ENCODE results near the gene UBE2E2. TPM values are rescaled to one million over a fixed set of nuclear protein-coding genes. Genes with fewer than 3 reads are reported as not detected.

UBE2E2 gene
- total RNA-seq, 3 donors from 2014 or later (not counting 1 experiment from before 2014, with no cell fraction given) = 4.8 to 6.1 (median 5.3) TPM

DNA sequence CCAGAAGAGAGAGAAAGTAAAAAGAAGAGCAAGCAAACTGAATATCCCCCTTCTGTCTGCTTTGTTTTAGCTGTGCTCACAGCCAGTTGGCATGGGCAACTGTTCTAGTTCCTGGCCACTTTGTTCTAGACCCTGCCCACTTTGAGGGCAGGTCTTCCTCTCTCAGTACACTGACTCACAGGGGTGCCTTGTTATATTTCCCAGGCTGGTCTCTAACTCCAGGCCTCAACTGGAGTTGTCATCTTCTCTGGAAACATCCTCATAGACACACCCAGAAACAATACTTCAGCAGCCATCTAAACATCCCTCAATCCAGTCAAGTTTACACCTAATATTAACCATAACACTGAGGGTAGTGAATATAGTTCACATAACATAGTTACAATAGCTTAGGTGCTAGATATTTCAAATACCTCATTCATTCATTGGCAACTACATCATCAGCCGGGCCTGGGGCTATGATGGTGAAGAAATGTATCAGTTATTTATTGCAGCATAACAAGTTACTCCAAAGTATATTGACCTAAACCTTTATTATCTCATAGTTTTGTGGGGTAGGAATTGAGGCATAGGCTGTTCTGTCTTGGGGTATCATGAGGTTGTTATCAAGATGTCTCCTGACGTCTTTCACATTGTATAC is 106.0 kb downstream of the UBE2E2 start:
- no peaks in the 10 kb centered on the region for H3K36me3 Mint-ChIP-seq
- intact Hi-C loops (cut with micrococcal nuclease) = no loop called here
- DNase-seq (no peak), ATAC-seq (peak in 1 of 3 donors; percentile 14)
- Histone ChIP-seq H3K4me1 (ENCODE audit: control insufficient read depth, insufficient read depth, low read length) (no peaks in the 10 kb centered on the region), H3K27ac (ENCODE audit: low read length) (no peak overlapping the region), H3K27me3 (ENCODE audit: control insufficient read depth, insufficient read depth, low read length) (no peaks in the 10 kb centered on the region), H3K4me3 (ENCODE audit: low read length) (no peak overlapping the region), H3K36me3 (ENCODE audit: control insufficient read depth, insufficient read depth, low read length) (no peaks in the 10 kb centered on the region), H3K9me3 (ENCODE audit: control insufficient read depth, insufficient read depth, low read length) (no peaks in the 10 kb centered on the region)
- H3K4me1 Mint-ChIP-seq = no peaks in the 10 kb centered on the region
- TF ChIP-seq, protein P1, sequence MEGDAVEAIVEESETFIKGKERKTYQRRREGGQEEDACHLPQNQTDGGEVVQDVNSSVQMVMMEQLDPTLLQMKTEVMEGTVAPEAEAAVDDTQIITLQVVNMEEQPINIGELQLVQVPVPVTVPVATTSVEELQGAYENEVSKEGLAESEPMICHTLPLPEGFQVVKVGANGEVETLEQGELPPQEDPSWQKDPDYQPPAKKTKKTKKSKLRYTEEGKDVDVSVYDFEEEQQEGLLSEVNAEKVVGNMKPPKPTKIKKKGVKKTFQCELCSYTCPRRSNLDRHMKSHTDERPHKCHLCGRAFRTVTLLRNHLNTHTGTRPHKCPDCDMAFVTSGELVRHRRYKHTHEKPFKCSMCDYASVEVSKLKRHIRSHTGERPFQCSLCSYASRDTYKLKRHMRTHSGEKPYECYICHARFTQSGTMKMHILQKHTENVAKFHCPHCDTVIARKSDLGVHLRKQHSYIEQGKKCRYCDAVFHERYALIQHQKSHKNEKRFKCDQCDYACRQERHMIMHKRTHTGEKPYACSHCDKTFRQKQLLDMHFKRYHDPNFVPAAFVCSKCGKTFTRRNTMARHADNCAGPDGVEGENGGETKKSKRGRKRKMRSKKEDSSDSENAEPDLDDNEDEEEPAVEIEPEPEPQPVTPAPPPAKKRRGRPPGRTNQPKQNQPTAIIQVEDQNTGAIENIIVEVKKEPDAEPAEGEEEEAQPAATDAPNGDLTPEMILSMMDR (IDR thresholded peaks at IDR 0.05) = no peak
- peaks cover 0 to 3% of the 10 kb centered on the region in 2 donors for H3K9me3 Mint-ChIP-seq
- H3K27me3 Mint-ChIP-seq (ENCODE audit: low read depth in 2 of 2) = no peaks in the 10 kb centered on the region
- WGBS (ENCODE audit: insufficient coverage) = 100% methylated on average over 1 of the region's 2 CpGs
- no peak overlapping the region for H3K4me3 Mint-ChIP-seq
- H3K27ac Mint-ChIP-seq = no peak overlapping the region

DNA sequence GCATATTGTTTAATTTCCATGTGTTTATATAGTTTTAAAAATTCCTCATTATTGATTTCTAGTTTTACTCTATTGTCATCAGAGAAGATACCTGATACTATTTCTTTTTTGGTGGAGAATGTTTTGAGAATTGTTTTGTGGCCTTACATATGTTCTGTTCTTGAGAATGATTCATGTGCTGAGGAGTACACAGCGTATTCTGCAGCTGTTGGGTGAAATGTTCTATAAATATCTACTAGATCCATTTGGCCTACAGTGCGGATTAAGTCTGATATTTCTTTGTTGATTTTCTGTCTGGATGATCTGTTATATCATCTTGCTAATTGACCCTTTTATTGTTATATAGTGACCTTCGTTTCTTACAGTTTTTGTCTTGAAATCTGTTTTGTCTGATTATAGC is 109.7 kb downstream of the UBE2E2 start:
- intact Hi-C loops (cut with micrococcal nuclease) = no loop called here
- peaks cover 0 to 3% of the 10 kb centered on the region in 2 donors for H3K9me3 Mint-ChIP-seq
- no peak for ATAC-seq
- Histone ChIP-seq H3K27ac (ENCODE audit: low read length) (no peak overlapping the region), H3K4me3 (ENCODE audit: low read length) (no peak overlapping the region), H3K27me3 (ENCODE audit: control insufficient read depth, insufficient read depth, low read length) (no peaks in the 10 kb centered on the region), H3K9me3 (ENCODE audit: control insufficient read depth, insufficient read depth, low read length) (no peaks in the 10 kb centered on the region), H3K4me1 (ENCODE audit: control insufficient read depth, insufficient read depth, low read length) (no peaks in the 10 kb centered on the region), H3K36me3 (ENCODE audit: control insufficient read depth, insufficient read depth, low read length) (no peaks in the 10 kb centered on the region)
- TF ChIP-seq, protein P1 (IDR thresholded peaks at IDR 0.05) = no peak
- H3K4me3 Mint-ChIP-seq = no peak overlapping the region
- WGBS (ENCODE audit: insufficient coverage) = 100% methylated on average over 2 of the region's 3 CpGs
- H3K27ac Mint-ChIP-seq = no peak overlapping the region
- H3K27me3 Mint-ChIP-seq (ENCODE audit: low read depth in 2 of 2) = peaks cover 0 to 8% of the 10 kb centered on the region in 2 donors
- no peaks in the 10 kb centered on the region for H3K4me1 Mint-ChIP-seq
- H3K36me3 Mint-ChIP-seq = no peaks in the 10 kb centered on the region
- DNase-seq = no peak

DNA sequence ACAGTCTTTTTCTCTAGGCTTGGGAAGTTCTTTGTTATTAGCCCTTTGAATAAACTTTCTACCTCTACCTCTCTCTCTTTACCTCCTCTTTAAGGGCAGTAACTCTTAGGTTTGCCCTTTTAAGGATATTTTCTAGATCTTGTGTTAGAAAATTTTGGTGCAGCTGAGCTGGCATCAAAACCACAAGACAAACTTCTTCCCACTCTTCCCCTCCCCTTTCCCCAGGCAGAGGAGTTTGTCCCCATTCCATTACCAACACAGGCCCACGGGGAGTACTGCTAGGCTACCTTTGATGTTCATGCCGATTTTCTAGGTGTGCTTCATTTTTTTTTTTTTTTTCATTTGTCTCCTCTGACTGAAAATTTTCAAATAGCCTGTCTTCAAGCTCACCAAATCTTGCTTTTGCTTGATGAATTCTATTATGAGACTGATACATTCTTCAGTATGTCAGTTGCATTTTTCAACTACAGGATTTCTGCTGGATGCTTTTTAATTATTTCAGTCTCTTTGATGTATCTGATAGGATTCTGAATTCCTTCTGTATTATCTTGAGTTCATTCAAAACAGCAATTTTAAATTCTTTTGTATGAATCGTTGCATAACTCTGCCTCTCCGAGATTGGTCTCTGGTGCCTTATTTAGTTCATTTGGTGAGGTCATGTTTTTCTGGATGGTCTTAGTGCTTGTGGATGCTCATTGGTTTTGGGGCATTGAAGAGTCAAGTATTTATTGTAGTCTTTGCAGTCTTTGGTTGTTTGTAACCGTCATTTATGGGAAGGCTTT is 112.0 kb downstream of the UBE2E2 start:
- H3K9me3 Mint-ChIP-seq = peaks cover 0 to 3% of the 10 kb centered on the region in 2 donors
- H3K27ac Mint-ChIP-seq = no peak overlapping the region

More for the DNA sequence above, 112.0 kb downstream of the UBE2E2 start:
- no peak for ATAC-seq
- DNase-seq = no peak
- no peaks in the 10 kb centered on the region for H3K36me3 ChIP-seq (ENCODE audit: control insufficient read depth, insufficient read depth, low read length)
- 79% methylated on average over 5 of the region's 5 CpGs for WGBS (ENCODE audit: insufficient coverage)
- TF ChIP-seq, protein P1 (IDR thresholded peaks at IDR 0.05) = no peak
- no peaks in the 10 kb centered on the region for H3K4me1 ChIP-seq (ENCODE audit: control insufficient read depth, insufficient read depth, low read length)
- Mint-ChIP-seq H3K27me3 (ENCODE audit: low read depth in 2 of 2) (peaks cover 0 to 8% of the 10 kb centered on the region in 2 donors), H3K36me3 (no peaks in the 10 kb centered on the region), H3K4me3 (no peak overlapping the region), H3K4me1 (no peaks in the 10 kb centered on the region)
- no peak overlapping the region for H3K4me3 ChIP-seq (ENCODE audit: low read length)
- no peaks in the 10 kb centered on the region for H3K9me3 ChIP-seq (ENCODE audit: control insufficient read depth, insufficient read depth, low read length)
- H3K27ac ChIP-seq (ENCODE audit: low read length) = no peak overlapping the region
- H3K27me3 ChIP-seq (ENCODE audit: control insufficient read depth, insufficient read depth, low read length) = no peaks in the 10 kb centered on the region
- intact Hi-C loops (cut with micrococcal nuclease) = no loop called here

Data from natural killer cell (primary cell).